B cell (primary cell): Measurements from ENCODE around the gene C1QL1.

Experiments
- CTCF ChIP-seq: fragments of 200-600 bp; IDR thresholded peaks from one replicate; pipeline ENCODE4 v1.8.0; 2022; ENCODE audit warnings: antibody characterized with exemption, mild to moderate bottlenecking
- EZH2 ChIP-seq: IDR thresholded peaks from 2 replicates; pipeline ENCODE4 v1.6.1; 2012; ENCODE audit warnings: borderline replicate concordance, low read depth, mild to moderate bottlenecking, moderate library complexity, low read length; ENCODE audit not compliant: insufficient read depth, poor library complexity, severe bottlenecking

DNA sequence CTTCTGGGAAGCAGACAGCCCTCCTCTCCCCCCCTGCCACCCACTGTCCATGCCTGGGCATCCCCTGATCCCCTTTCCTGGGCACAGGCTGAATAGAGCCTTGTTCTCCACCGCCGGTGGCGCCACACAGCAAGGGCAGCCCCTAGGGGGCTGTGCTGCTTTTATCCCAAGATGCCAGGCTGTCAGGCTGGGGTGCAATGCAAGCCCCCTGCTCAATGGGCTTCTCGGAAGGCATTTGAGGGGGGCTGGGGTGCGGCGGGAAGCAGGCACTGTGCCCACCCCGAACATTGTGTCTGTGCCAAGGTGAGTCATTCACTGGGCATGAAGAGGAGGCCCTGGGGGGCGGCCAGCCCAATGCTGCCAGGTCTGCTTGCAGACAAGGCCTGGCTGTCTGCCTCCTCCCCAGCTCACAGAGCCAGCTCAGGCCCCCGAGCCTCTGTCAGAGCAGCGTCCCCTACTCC lies 51.3 kb downstream of the C1QL1 start:
- TF ChIP-seq CTCF (no peak), EZH2 (no peak)
